HepG2 (cell line): Measurements from ENCODE around the gene CAMTA1. TPM values are rescaled to one million over a fixed set of nuclear protein-coding genes. Genes with fewer than 3 reads are reported as not detected.

ENCODE experiments used
- ATAC-seq: fragments of 200-7000 bp; cut with Tn5 transposase; 3 replicates; pipeline ENCODE4 v1.9.1; 2020; ENCODE audit warnings: mild to moderate bottlenecking, moderate library complexity
- BruUV-seq: library from RNA; stranded (reverse); fragments of 400-500 nt; replicated peaks from 2 replicates; lab custom pipeline; 2021; lab: Mats Ljungman, UMichigan
- CTCF ChIA-PET: fragments of 300-600 bp; formaldehyde crosslinking; extraction: SDS; loops from one replicate; lab custom pipeline; 2021; ENCODE audit warnings: low total read pairs, inconsistent platforms, low intra/inter-chr PET ratio; lab: Yijun Ruan, JAX
- POLR2A ChIA-PET: fragments of 350-600 bp; sonication (Branson Sonifier 250); formaldehyde crosslinking; loops from one replicate; lab custom pipeline; 2020; ENCODE audit warnings: antibody characterized with exemption, inconsistent platforms; lab: Yijun Ruan, JAX
- DNase-seq: peaks from one replicate; pipeline ENCODE4 v3.0.0-alpha.2; 2015; ENCODE audit warnings: low spot score
- FAIRE-seq: peaks from 3 replicates; lab custom pipeline; 2011; peaks lifted over from hg19 to GRCh38; lab: Jason Lieb, UNC
- H2AFZ ChIP-seq: one replicate; pipeline ENCODE4 v1.6.1; 2011; ENCODE audit warnings: low read length, inconsistent platforms
- H3K27ac ChIP-seq: fragments of 300-600 bp; 3 replicates; pipeline ENCODE4 v1.8.0; 2011; ENCODE audit warnings: mixed run types, mild to moderate bottlenecking, mixed read lengths, low read length, inconsistent platforms; ENCODE audit not compliant: insufficient read depth; ENCODE audit errors: extremely low read length
- H3K27me3 ChIP-seq, 2 experiments: fragments of 200-600 bp in 1 of 2; 2 replicates in 1 of 2; 3 replicates in 1 of 2; pipeline versions ENCODE4 v1.6.0 to v1.8.0; 2011; ENCODE audit warnings: low read length in 2 of 2, mild to moderate bottlenecking in 2 of 2, moderate library complexity in 2 of 2, inconsistent platforms in 1 of 2; ENCODE audit not compliant: insufficient read depth in 2 of 2, control insufficient read depth in 1 of 2
- H3K36me3 ChIP-seq, 2 experiments: fragments of 200-600 bp in 1 of 2; replicated peaks in 1 of 2; 2 replicates in 1 of 2; 3 replicates in 1 of 2; pipeline versions ENCODE4 v1.5.1 to v1.8.0; 2011; ENCODE audit warnings: low read length in 2 of 2, inconsistent platforms in 1 of 2; ENCODE audit not compliant: insufficient read depth in 2 of 2, control insufficient read depth in 1 of 2
- H3K4me1 ChIP-seq: 2 replicates; pipeline ENCODE4 v1.5.1; 2012; ENCODE audit warnings: low read length, inconsistent platforms; ENCODE audit not compliant: insufficient read depth
- H3K4me2 ChIP-seq: 2 replicates; pipeline ENCODE4 v1.6.0; 2011; ENCODE audit warnings: low read depth, low read length, inconsistent platforms
- H3K4me3 ChIP-seq, 3 experiments: fragments of 200-600 bp in 1 of 3; sonication (generic), shearing (Covaris generic) in 1 of 3; replicated peaks in 1 of 3; 2 replicates each; pipeline ENCODE4 v1.5.1; 2011 to 2016; ENCODE audit warnings: low read length in 3 of 3, inconsistent platforms in 2 of 3, low read depth in 2 of 3, mild to moderate bottlenecking in 2 of 3, control low read depth in 1 of 3, mixed read lengths in 1 of 3; ENCODE audit not compliant: insufficient read depth in 1 of 3
- H3K79me2 ChIP-seq: one replicate; pipeline ENCODE4 v1.6.1; 2011; ENCODE audit warnings: low read length, inconsistent platforms; ENCODE audit not compliant: insufficient read depth
- H3K9ac ChIP-seq: 2 replicates; pipeline ENCODE4 v1.6.0; 2011; ENCODE audit warnings: mild to moderate bottlenecking, low read depth, low read length, inconsistent platforms; ENCODE audit not compliant: insufficient read depth
- H3K9me3 ChIP-seq: 2 replicates; pipeline ENCODE4 v1.5.1; 2012; ENCODE audit warnings: mild to moderate bottlenecking, low read length
- H4K20me1 ChIP-seq: 2 replicates; pipeline ENCODE4 v1.6.0; 2011; ENCODE audit warnings: inconsistent platforms, mild to moderate bottlenecking, low read length, moderate library complexity; ENCODE audit not compliant: insufficient read depth
- ATM ChIP-seq: fragments of 450-650 bp; IDR thresholded peaks from 2 replicates; pipeline ENCODE4 v1.7.1; 2017; ENCODE audit warnings: mild to moderate bottlenecking, borderline replicate concordance
- CAMTA2 ChIP-seq: sonication (generic); formaldehyde crosslinking; IDR thresholded peaks from 2 replicates; pipeline ENCODE4 v1.4.0; 2020; ENCODE audit warnings: mild to moderate bottlenecking, missing genetic modification reagents, borderline replicate concordance
- GRHL1 ChIP-seq: sonication (generic); formaldehyde crosslinking; conservative IDR thresholded peaks from 2 replicates; pipeline ENCODE4 v1.8.0; 2022; ENCODE audit warnings: missing genetic modification reagents
- GZF1 ChIP-seq: sonication (generic); formaldehyde crosslinking; IDR thresholded peaks from 2 replicates; pipeline ENCODE4 v1.5.1; 2020; ENCODE audit warnings: mild to moderate bottlenecking, missing genetic modification reagents
- SOX5 ChIP-seq: IDR thresholded peaks from 2 replicates; pipeline ENCODE4 v1.6.1; 2016; ENCODE audit warnings: borderline replicate concordance
- TOPORS ChIP-seq: sonication (generic); formaldehyde crosslinking; IDR thresholded peaks from 2 replicates; pipeline ENCODE4 v1.8.0; 2023; ENCODE audit warnings: mild to moderate bottlenecking, missing genetic modification reagents
- XBP1 ChIP-seq: sonication (generic); formaldehyde crosslinking; IDR thresholded peaks from 2 replicates; pipeline ENCODE4 v1.5.0; 2020; ENCODE audit warnings: missing genetic modification reagents
- ZFP90 ChIP-seq: sonication (generic); formaldehyde crosslinking; IDR thresholded peaks from 2 replicates; pipeline ENCODE4 v1.8.0; 2022; ENCODE audit warnings: missing genetic modification reagents, mild to moderate bottlenecking, inconsistent platforms, borderline replicate concordance
- ZNF792 ChIP-seq: IDR thresholded peaks from 2 replicates; pipeline ENCODE4 v1.6.1; 2016
- WGBS: methylation state at CpG from one replicate; pipeline ENCODE4 v1.1.6; 2017; ENCODE audit warnings: low lambda C conversion rate; 5-methylcytosine and 5-hydroxymethylcytosine counted together
- in situ Hi-C: cut with HindIII; loops from 2 replicates; pipeline ENCODE4 v1.10.0; 2017; ENCODE audit warnings: low pct_unique_long_range_greater_than_20kb; ENCODE audit not compliant: extremely low pct_ligation_motif_present
- intact Hi-C: fragments of 100-400 bp; cut with micrococcal nuclease; formaldehyde crosslinking; loops from one replicate; pipeline ENCODE4 v1.10.0; 2022; ENCODE audit not compliant: unreplicated experiment
- polyA plus RNA-seq, 8 experiments: library from polyadenylated mRNA; depleted of rRNA in 3 of 8; stranded (reverse) in 7 of 8; unstranded in 1 of 8; fragments of >200 nt; fragmentation: Illumina TruSeq in 4 of 8; extraction: Trizol in 4 of 8; gene quantifications; 2 replicates each; pipeline versions ENCODE4 v1.2.1 to v1.2.3, GENCODE V29; 2011 to 2016; ENCODE audit warnings: low read depth in 4 of 8, missing spikeins in 1 of 8, mixed read lengths in 1 of 8; ENCODE audit not compliant: insufficient read depth in 1 of 8
- total RNA-seq, 5 experiments: library from RNA; depleted of rRNA; stranded (reverse); fragments of >200 nt; fragmentation: Illumina TruSeq; extraction: Trizol; gene quantifications; 2 replicates each; pipeline ENCODE4 v1.2.3, GENCODE V29; 2016; ENCODE audit warnings: low read depth in 1 of 5
- TF ChIP-seq, protein P1 (sequence below): sonication (generic); formaldehyde crosslinking; IDR thresholded peaks from 2 replicates; pipeline ENCODE4 v1.4.0; 2020; ENCODE audit warnings: missing genetic modification reagents
- TF ChIP-seq, protein P2 (sequence below): sonication (generic); formaldehyde crosslinking; IDR thresholded peaks from 2 replicates; pipeline ENCODE4 v1.5.0; 2020; ENCODE audit warnings: mild to moderate bottlenecking, low read depth, missing genetic modification reagents, borderline replicate concordance
- TF ChIP-seq, protein P3 (sequence below): sonication (generic); formaldehyde crosslinking; IDR thresholded peaks from 2 replicates; pipeline ENCODE4 v1.8.0; 2022; ENCODE audit warnings: mild to moderate bottlenecking, missing genetic modification reagents
- TF ChIP-seq, protein P4 (sequence below): sonication (generic); formaldehyde crosslinking; IDR thresholded peaks from 2 replicates; pipeline ENCODE4 v1.5.1; 2020; ENCODE audit warnings: missing genetic modification reagents, mild to moderate bottlenecking, borderline replicate concordance

Gene CAMTA1
- total and polyA plus RNA-seq, 2 of the 13 experiments (the other 11 are each of a cell fraction or from before 2014, with no cell fraction given), result 25.0 to 36.4 TPM

GRCh38 chr1:7770669-7770996 lies 985.4 kb downstream of the CAMTA1 start (continued):
- no peak for TF ChIP-seq GRHL1 (CRISPR knock-in tag)
- no peak for TF ChIP-seq GZF1
- TF ChIP-seq, protein P1, sequence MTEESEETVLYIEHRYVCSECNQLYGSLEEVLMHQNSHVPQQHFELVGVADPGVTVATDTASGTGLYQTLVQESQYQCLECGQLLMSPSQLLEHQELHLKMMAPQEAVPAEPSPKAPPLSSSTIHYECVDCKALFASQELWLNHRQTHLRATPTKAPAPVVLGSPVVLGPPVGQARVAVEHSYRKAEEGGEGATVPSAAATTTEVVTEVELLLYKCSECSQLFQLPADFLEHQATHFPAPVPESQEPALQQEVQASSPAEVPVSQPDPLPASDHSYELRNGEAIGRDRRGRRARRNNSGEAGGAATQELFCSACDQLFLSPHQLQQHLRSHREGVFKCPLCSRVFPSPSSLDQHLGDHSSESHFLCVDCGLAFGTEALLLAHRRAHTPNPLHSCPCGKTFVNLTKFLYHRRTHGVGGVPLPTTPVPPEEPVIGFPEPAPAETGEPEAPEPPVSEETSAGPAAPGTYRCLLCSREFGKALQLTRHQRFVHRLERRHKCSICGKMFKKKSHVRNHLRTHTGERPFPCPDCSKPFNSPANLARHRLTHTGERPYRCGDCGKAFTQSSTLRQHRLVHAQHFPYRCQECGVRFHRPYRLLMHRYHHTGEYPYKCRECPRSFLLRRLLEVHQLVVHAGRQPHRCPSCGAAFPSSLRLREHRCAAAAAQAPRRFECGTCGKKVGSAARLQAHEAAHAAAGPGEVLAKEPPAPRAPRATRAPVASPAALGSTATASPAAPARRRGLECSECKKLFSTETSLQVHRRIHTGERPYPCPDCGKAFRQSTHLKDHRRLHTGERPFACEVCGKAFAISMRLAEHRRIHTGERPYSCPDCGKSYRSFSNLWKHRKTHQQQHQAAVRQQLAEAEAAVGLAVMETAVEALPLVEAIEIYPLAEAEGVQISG, result no peak

- Histone ChIP-seq H2AFZ (peak within 1 kb of the TSS; percentile 82), H3K4me3 (peak within 1 kb of the TSS; percentile 91 to 99 (median 95)), H3K4me2 (peak within 1 kb of the TSS; percentile 75), H3K4me1 (peaks cover 26% of the 10 kb centered on the region), H3K9ac (peak within 1 kb of the TSS; percentile 79), H3K9me3 (no peaks in the 10 kb centered on the region), H3K79me2 (peaks cover 34% of the 10 kb centered on the region), H3K27ac (peak within 1 kb of the TSS; percentile 80), H3K36me3 (peaks cover 4 to 11% of the 10 kb centered on the region in 2 experiments; a peak in 3 of 5 replicates), H4K20me1 (peaks cover 9% of the 10 kb centered on the region; the same call in 1 of the 2 replicates), H3K27me3 (no peaks in the 10 kb centered on the region; a peak in 1 of 5 replicates)
- peak; percentile 62 for DNase-seq
- intact Hi-C loops, result no loop called here
- peak; percentile 90 for ATAC-seq
- no TSS peak for BruUV-seq
- WGBS, result 23% methylated on average over 22 of the region's 97 CpGs
- no peak for FAIRE-seq
- ChIA-PET POLR2A (interaction anchor here (0.7 to 1.6 kb wide), 5 partner anchors 10 to 91 kb away, joined by 3 to 8 read pairs (median 4); partner anchors contain the start of gene PER3), CTCF (no interaction called here)
- in situ Hi-C loops, result no loop called here
- TF ChIP-seq, protein P2, sequence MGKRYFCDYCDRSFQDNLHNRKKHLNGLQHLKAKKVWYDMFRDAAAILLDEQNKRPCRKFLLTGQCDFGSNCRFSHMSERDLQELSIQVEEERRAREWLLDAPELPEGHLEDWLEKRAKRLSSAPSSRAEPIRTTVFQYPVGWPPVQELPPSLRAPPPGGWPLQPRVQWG (CRISPR knock-in tag), result no peak
- TF ChIP-seq ZNF792 (CRISPR knock-in tag) (peak; percentile 49; the same call in 1 of the 2 replicates), ZFP90 (CRISPR knock-in tag) (no peak), TOPORS (CRISPR knock-in tag) (no peak), CAMTA2 (CRISPR knock-in tag) (no peak), XBP1 (CRISPR knock-in tag) (no peak), ATM (no peak), SOX5 (CRISPR knock-in tag) (no peak)
- TF ChIP-seq, protein P3, sequence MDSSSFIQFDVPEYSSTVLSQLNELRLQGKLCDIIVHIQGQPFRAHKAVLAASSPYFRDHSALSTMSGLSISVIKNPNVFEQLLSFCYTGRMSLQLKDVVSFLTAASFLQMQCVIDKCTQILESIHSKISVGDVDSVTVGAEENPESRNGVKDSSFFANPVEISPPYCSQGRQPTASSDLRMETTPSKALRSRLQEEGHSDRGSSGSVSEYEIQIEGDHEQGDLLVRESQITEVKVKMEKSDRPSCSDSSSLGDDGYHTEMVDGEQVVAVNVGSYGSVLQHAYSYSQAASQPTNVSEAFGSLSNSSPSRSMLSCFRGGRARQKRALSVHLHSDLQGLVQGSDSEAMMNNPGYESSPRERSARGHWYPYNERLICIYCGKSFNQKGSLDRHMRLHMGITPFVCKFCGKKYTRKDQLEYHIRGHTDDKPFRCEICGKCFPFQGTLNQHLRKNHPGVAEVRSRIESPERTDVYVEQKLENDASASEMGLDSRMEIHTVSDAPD (CRISPR knock-in tag), result no peak
- TF ChIP-seq, protein P4, sequence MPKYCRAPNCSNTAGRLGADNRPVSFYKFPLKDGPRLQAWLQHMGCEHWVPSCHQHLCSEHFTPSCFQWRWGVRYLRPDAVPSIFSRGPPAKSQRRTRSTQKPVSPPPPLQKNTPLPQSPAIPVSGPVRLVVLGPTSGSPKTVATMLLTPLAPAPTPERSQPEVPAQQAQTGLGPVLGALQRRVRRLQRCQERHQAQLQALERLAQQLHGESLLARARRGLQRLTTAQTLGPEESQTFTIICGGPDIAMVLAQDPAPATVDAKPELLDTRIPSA (CRISPR knock-in tag), result no peak
Observed at GRCh38 chr1:7770997-7771822, 986.0 kb downstream of the CAMTA1 start, which contains the start of gene VAMP3. VAMP3 (plus strand) TSS chr1:7771296; CDS start chr1:7771384, 88 bp downstream.
